Central memory CD8-positive, alpha-beta T cell (primary cell): ENCODE data around the gene SERP2.

Source experiments
- ATAC-seq: fragments of 150-1000 bp; cut with Tn5 transposase; replicated peaks from 2 replicates; pipeline ENCODE4 v1.10.0; 2022; ENCODE audit warnings: mild to moderate bottlenecking, moderate FRiP score, moderate number of reproducible peaks; ENCODE audit not compliant: poor library complexity, severe bottlenecking; ENCODE audit errors: extremely low read depth
- DNase-seq, 2 donors: peaks; one replicate each; pipeline ENCODE4 v3.0.0; 2021; ENCODE audit warnings: low spot score in 2 of 2
- H3K27ac Mint-ChIP-seq: one replicate; pipeline ENCODE4 v1.8.0; 2022; ENCODE audit warnings: low read depth, mild to moderate bottlenecking, moderate library complexity, mixed read lengths
- H3K27me3 Mint-ChIP-seq: one replicate; pipeline ENCODE4 v1.8.0; 2022; ENCODE audit warnings: mixed read lengths
- H3K36me3 Mint-ChIP-seq: one replicate; pipeline ENCODE4 v1.8.0; 2022; ENCODE audit warnings: mild to moderate bottlenecking, moderate library complexity, mixed read lengths; ENCODE audit not compliant: insufficient read depth
- H3K4me1 Mint-ChIP-seq: one replicate; pipeline ENCODE4 v1.8.0; 2022; ENCODE audit warnings: mixed read lengths
- H3K4me3 Mint-ChIP-seq: one replicate; pipeline ENCODE4 v1.8.0; 2022; ENCODE audit warnings: mild to moderate bottlenecking, moderate library complexity, mixed read lengths
- H3K9me3 Mint-ChIP-seq: one replicate; pipeline ENCODE4 v1.8.0; 2022; ENCODE audit warnings: mixed read lengths

The SERP2 gene

DNA sequence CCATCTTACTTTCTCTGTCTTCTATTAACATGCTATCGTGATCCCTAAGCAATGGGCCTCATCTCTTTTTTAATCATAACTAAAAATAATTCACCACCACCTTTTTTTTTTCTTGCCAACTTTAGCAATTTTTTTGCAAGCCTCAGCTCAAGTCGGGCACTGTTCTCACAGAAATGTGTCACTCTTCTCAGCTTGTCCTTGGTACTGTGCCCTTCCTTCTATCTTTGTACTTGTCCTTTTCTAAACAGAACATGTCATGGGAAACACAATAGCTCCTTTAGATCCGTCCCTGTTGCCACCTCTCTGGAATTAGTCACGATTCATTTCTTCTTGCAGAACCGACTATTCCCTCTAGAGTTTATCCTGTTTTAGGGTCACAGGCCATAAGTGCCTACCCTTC, 10.3 kb downstream of the SERP2 start:
- DNase-seq (no peak), ATAC-seq (no peak)
- Mint-ChIP-seq H3K4me1 (no peaks in the 10 kb centered on the region), H3K36me3 (no peaks in the 10 kb centered on the region), H3K27me3 (no peaks in the 10 kb centered on the region), H3K9me3 (no peaks in the 10 kb centered on the region), H3K27ac (peak overlapping the region; percentile 33), H3K4me3 (no peak overlapping the region)

DNA sequence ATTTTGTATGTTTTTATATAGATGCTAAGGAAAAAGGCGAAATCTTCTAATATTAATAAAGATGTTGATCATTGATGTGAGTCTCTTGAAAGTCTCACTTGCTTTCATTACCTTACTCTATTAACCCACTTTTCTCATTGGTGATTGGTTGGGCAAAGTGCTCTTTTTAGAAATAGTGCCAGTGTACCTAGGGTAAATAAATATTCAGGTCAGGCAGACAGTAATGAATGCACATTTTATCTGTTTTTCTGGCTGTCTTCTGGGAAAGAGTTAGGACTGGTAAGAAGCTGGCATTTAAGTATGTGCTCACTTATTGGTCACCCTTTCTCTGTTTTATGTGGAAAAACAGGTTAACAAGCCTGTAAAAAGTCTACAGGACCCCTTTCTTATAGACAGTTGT, 11.2 kb downstream of the SERP2 start:
- ATAC-seq (no peak), DNase-seq (no peak)
- H3K9me3 Mint-ChIP-seq: no peaks in the 10 kb centered on the region
- H3K27me3 Mint-ChIP-seq: no peaks in the 10 kb centered on the region
- H3K4me1 Mint-ChIP-seq: no peaks in the 10 kb centered on the region
- no peak overlapping the region for H3K4me3 Mint-ChIP-seq
- no peak overlapping the region for H3K27ac Mint-ChIP-seq
- no peaks in the 10 kb centered on the region for H3K36me3 Mint-ChIP-seq

DNA sequence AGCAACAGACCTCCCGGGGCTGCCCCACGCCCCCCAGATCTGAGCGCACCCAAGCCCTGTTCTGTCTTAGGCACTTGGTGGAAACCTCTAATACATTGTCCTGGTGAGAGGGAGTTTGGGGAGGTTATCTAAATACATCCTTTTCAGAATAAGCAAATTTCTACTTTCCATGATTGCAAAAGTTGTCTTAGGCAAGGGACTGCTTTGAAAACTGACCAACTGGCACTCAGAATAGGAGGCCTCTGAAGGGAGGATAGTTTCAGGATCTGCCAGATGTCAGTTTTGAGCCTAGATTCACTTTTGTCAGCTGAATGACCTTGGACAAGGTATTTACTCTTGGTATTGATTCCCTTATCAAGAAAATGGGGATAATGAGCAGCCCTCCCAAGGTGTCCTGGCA, 11.8 kb downstream of the SERP2 start:
- no peaks in the 10 kb centered on the region for H3K9me3 Mint-ChIP-seq
- DNase-seq (no peak), ATAC-seq (no peak)
- no peaks in the 10 kb centered on the region for H3K27me3 Mint-ChIP-seq
- no peak overlapping the region for H3K4me3 Mint-ChIP-seq
- H3K4me1 Mint-ChIP-seq: no peaks in the 10 kb centered on the region
- H3K36me3 Mint-ChIP-seq: no peaks in the 10 kb centered on the region
- no peak overlapping the region for H3K27ac Mint-ChIP-seq

DNA sequence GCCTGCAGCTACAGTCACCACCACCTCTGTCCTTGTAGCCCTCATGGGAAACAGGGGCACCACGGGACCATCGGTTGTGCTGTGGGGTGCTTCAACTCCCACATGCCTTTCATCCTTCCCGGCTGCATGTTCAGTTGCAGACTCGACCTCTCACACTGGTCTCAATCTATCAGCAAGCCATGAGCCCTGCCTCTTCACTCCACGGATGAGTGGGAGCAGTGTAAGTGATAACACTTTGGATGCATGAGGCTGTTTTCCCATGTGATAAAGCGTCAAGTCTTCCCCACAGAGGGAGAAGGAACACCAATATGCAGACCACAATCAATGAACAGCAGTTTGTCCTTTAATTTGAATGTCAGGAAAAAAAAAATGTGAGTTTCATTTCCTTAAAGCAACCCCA, 12.2 kb downstream of the SERP2 start:
- H3K9me3 Mint-ChIP-seq: no peaks in the 10 kb centered on the region
- H3K36me3 Mint-ChIP-seq: peaks cover 2% of the 10 kb centered on the region
- H3K27ac Mint-ChIP-seq: no peak overlapping the region
- no peak overlapping the region for H3K4me3 Mint-ChIP-seq
- H3K27me3 Mint-ChIP-seq: no peaks in the 10 kb centered on the region
- ATAC-seq (no peak), DNase-seq (no peak)
- no peaks in the 10 kb centered on the region for H3K4me1 Mint-ChIP-seq

DNA sequence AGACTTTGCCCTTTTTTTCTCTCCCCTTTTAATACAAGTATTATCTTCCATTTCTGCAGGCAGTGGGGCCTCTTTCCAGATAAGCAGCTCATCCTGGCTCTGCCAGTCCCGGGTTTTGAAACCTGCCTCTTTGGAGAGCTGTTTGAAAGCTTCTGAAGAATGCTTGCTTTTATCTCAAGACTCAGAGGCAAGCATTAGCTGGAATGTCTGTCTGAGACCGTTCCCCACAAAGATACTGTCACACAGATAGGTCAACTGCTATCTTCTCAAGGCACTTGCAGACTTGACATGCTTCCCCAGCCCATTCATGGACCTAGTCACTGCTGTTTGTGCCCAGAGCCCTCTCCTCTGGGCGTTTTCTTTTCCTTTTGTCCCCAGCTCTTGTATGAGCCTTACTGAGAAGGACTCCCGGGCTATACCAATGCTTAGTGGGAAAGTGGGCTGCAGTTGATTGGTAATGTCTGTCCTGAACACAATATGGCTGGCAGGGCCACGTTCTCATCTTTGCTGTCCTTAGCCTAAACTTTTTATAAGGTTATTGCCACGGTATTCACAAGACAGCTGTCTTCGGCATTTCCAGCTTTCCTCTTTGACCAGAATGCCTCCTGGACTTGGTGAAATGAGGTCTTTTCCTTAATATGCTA, 13.4 kb downstream of the SERP2 start:
- Mint-ChIP-seq H3K4me1 (no peaks in the 10 kb centered on the region), H3K9me3 (no peaks in the 10 kb centered on the region), H3K27ac (no peak overlapping the region), H3K36me3 (peaks cover 2% of the 10 kb centered on the region), H3K27me3 (no peaks in the 10 kb centered on the region), H3K4me3 (no peak overlapping the region)
- no peak for DNase-seq
- no peak for ATAC-seq

DNA sequence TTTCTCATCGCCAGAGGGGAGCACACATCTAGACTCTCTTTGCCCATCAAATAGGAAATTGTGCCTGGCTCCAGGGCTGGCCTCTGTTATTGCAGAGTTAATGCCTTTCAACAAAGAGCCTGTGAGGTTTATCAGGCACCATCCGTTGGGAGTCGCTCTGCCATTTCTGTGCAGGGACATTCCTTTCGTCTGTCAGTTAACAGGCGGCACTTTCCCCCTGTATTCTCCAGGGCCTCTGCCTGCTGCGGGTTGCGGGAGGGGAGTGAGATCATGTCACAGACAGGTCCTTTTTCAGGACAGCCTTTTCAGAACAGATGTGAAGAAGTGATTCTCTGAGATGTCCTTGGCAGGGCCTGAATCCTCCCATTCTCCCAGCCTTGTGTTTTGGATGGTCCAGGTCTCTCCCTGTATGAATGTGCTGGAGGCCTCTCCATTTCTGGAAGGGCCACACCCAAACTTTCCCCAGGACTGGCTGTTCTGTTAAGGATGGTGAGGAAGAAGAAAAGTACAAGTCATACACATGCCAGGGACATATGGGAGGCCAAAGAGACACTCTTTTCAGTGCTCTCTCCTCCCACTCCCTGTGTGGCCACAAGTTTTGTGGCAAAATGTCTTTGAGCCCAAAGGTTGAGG, 14.9 kb downstream of the SERP2 start:
- Mint-ChIP-seq H3K27me3 (no peaks in the 10 kb centered on the region), H3K4me1 (no peaks in the 10 kb centered on the region)
- ATAC-seq: no peak

DNA sequence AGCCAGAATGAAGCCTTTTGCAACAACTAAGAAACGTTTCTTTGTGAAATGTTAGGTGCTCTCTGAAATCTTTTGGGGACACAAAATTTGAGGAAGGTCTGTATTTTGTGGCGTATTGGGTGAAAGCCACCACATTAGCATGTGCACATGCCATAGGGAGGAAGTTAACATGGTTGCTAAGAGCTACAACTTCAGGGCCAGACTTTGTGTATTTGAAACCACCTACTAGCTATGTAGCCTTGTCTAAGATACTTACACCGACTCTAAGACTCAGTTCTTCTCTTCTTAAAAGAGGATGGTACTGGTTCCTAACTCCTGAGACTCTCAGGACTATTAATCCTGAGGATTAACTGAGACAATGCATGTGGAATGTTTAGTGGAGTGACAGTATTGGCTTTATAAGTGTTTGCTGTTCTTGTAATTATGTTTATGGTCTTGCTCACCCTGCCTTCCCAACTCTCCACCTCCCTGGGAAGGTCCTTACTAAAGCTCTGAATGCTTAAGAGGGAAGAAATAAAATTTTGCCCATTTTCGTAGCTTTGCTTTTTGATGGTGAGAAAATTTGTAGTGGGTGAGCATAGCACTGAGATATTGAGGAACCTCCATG, 15.5 kb downstream of the SERP2 start:
- DNase-seq (no peak), ATAC-seq (no peak)
- H3K27me3 Mint-ChIP-seq: no peaks in the 10 kb centered on the region
- no peak overlapping the region for H3K4me3 Mint-ChIP-seq
- no peaks in the 10 kb centered on the region for H3K4me1 Mint-ChIP-seq
- no peak overlapping the region for H3K27ac Mint-ChIP-seq
- peaks cover 4% of the 10 kb centered on the region for H3K36me3 Mint-ChIP-seq
- no peaks in the 10 kb centered on the region for H3K9me3 Mint-ChIP-seq

More for the DNA sequence above, 14.9 kb downstream of the SERP2 start:
- Mint-ChIP-seq H3K9me3 (no peaks in the 10 kb centered on the region), H3K4me3 (no peak overlapping the region), H3K36me3 (peaks cover 4% of the 10 kb centered on the region), H3K27ac (no peak overlapping the region)
- DNase-seq: no peak

DNA sequence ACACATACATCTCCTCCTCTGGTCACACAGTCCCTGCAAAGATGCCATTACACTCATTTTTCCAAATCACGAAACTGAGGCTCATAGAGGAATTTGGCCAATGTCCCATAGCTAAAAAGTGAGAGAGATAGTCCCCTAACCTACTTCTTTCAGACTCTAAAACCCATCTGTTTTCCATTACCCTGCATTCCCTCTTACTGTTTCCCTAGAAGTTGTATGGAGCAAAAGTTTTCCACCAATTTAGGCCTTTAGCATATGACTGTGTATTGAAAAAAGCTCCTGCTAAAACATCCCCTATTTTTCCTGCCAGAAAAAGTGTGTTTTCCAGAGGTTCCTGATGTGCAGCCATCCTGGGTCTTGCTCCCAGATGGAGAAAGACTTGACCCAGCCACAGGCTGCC, 16.3 kb downstream of the SERP2 start:
- DNase-seq (no peak), ATAC-seq (no peak)
- peaks cover 4% of the 10 kb centered on the region for H3K36me3 Mint-ChIP-seq
- H3K4me3 Mint-ChIP-seq: no peak overlapping the region
- H3K27me3 Mint-ChIP-seq: no peaks in the 10 kb centered on the region
- no peaks in the 10 kb centered on the region for H3K4me1 Mint-ChIP-seq
- no peaks in the 10 kb centered on the region for H3K9me3 Mint-ChIP-seq
- H3K27ac Mint-ChIP-seq: no peak overlapping the region

DNA sequence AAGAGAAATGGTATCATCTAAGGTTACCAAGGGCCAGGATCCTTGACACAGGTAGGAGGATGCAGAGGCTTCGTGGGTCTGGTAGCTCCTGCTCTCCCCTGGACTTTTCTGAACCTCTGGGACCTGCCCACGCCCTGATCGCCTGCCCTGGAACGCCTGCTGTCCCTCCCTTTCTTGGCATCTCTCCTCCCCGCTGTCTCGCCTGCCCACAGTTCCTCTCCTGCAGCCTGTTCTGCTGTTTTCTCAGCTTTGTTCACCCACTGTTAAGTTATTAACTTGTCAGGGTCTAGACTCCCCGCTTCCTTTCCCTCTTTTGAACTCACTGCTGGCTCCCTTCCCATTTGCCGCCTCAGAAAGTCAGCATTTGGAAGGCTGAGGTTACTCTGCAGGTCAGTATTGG, 19.8 kb downstream of the SERP2 start:
- peaks cover 4% of the 10 kb centered on the region for H3K27me3 Mint-ChIP-seq

DNA sequence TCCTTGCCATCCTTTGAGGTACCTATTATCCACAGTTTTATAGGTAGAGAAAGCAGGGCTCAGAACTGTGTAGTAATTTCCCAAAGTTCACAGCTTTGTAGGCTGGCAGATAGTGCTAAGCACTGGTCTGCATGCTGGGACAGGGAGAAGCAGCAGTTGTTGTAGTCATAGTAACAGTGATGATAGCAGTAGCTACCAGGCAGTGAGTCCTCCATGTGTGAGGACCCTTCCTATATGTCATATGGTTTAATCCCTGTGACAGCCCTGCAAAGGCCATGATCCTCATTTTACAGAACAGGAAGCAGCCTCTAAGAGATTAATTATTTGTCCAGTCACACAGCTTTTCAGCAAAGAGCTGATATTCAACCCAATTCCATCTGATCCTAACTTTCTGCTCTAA, 21.0 kb downstream of the SERP2 start:
- Mint-ChIP-seq H3K27ac (no peak overlapping the region), H3K9me3 (no peaks in the 10 kb centered on the region), H3K36me3 (peaks cover 4% of the 10 kb centered on the region), H3K27me3 (peaks cover 14% of the 10 kb centered on the region), H3K4me1 (no peaks in the 10 kb centered on the region), H3K4me3 (no peak overlapping the region)
- DNase-seq: no peak
- ATAC-seq: no peak

More for the DNA sequence above, 19.8 kb downstream of the SERP2 start:
- Mint-ChIP-seq H3K4me1 (no peaks in the 10 kb centered on the region), H3K9me3 (no peaks in the 10 kb centered on the region), H3K4me3 (no peak overlapping the region), H3K36me3 (peaks cover 4% of the 10 kb centered on the region), H3K27ac (no peak overlapping the region)
- DNase-seq (no peak), ATAC-seq (no peak)

DNA sequence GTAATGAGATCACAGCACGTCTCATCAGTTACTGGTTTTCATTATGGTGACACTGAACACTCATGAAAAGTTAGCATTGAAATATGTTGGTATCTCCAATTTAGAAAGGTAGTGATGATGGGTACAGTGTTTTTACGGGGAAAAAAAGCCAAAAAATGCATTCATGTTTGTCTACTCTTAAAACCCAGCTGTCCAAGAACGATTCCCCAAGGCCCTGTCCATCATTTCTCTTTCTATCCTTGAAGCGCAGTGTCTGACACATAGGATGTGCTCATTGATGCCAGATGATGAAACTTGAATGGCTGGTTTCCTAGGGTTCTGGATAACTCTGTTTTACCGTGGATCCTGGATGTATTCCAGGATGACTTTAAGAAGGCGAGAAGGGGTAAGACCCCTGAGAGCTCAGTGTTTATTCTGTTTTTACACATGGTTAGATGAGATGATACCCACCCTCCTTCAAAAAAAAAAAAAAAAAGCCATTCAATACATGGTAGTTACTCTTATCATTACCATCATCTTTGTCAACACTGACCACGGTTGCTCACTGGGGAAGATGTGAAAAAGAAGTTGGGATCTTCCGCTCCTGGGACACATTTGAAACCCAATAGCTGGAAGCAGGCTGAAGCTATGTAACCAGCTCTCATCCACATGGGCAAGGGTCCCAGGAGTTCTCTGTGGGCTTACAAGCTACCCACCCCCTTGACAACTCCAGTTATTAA, 22.5 kb downstream of the SERP2 start:
- peaks cover 3% of the 10 kb centered on the region for H3K36me3 Mint-ChIP-seq
- DNase-seq: no peak
- no peaks in the 10 kb centered on the region for H3K4me1 Mint-ChIP-seq
- H3K27ac Mint-ChIP-seq: no peak overlapping the region
- no peaks in the 10 kb centered on the region for H3K9me3 Mint-ChIP-seq
- H3K27me3 Mint-ChIP-seq: peaks cover 14% of the 10 kb centered on the region
- H3K4me3 Mint-ChIP-seq: no peak overlapping the region
- no peak for ATAC-seq

DNA sequence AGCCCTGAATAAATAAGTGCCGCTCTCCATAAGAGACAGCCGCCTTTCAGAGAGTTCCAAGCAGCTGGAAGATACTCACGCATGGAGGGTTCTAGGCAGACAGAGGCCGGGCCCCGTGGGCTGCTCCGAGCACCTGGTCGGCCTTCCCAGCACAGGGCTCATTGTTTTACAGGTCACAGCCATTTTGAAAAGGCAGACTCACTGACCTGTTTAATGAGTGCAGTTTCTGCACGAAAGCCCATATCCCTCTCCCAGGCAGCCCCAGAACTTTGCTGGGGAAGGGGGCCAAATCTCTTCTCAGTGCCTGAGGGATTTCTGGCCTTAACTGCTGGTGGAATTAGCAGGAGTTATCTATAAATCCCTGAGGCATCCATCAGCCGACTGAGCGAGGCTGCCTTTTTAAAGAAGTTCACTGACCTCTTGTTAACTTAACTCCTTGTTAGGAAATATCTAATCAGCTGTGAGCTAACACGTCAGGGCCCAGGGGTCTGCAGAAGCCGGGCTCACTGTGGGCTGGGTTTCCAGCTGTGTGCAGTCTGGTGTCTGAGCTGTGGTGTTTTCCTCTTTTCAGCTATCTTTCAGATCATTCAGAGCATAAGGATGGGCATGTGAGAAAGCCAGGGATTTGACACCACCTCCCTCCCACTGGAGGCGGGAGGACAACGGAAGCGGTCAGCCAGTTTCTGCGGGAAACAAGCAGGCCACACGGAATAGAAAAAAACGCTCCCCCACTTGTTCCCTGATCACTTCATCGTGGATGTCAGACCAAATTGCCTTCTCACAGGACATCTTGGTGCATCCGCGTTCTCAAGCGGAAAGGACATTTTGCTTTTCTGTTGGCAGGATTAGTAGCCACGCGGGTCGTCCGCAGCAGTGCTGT, 23.3 kb downstream of the SERP2 start:
- H3K27me3 Mint-ChIP-seq: peaks cover 14% of the 10 kb centered on the region
- H3K9me3 Mint-ChIP-seq: no peaks in the 10 kb centered on the region
- ATAC-seq (no peak), DNase-seq (no peak)
- no peak overlapping the region for H3K4me3 Mint-ChIP-seq
- peaks cover 3% of the 10 kb centered on the region for H3K36me3 Mint-ChIP-seq
- H3K27ac Mint-ChIP-seq: no peak overlapping the region
- H3K4me1 Mint-ChIP-seq: no peaks in the 10 kb centered on the region
